Neutrophil (primary cell): ENCODE data around the gene ERC2.

ENCODE experiments used
- H3K27ac ChIP-seq: fragments of 200-600 bp; sonication (generic); 2 replicates; pipeline ENCODE4 v1.5.1; 2016; ENCODE audit warnings: mild to moderate bottlenecking, moderate library complexity
- H3K27me3 ChIP-seq: fragments of 200-600 bp; sonication (generic); 2 replicates; pipeline ENCODE4 v1.6.0; 2016; ENCODE audit warnings: mild to moderate bottlenecking
- H3K36me3 ChIP-seq: fragments of 200-600 bp; sonication (generic); 2 replicates; pipeline ENCODE4 v1.5.1; 2017
- H3K4me1 ChIP-seq, 2 experiments: fragments of 200-600 bp in 1 of 2; sonication (generic) in 1 of 2; 1 replicate in 1 of 2; 2 replicates in 1 of 2; pipeline versions ENCODE4 v1.5.1 to v1.6.1; 2013 to 2016; ENCODE audit warnings: low read depth in 1 of 2, low read length in 1 of 2, mild to moderate bottlenecking in 1 of 2, moderate library complexity in 1 of 2; ENCODE audit not compliant: control insufficient read depth in 1 of 2, insufficient read depth in 1 of 2
- H3K4me3 ChIP-seq, 2 experiments: fragments of 200-600 bp in 1 of 2; sonication (generic) in 1 of 2; 1 replicate in 1 of 2; 2 replicates in 1 of 2; pipeline ENCODE4 v1.5.1; 2013 to 2016; ENCODE audit warnings: low read depth in 1 of 2, low read length in 1 of 2, mild to moderate bottlenecking in 1 of 2, moderate library complexity in 1 of 2
- H3K9me3 ChIP-seq: fragments of 200-600 bp; sonication (generic); 2 replicates; pipeline ENCODE4 v1.5.1; 2016
- TF ChIP-seq, protein P1 (sequence below): fragments of 200-600 bp; sonication (generic); IDR thresholded peaks from 2 replicates; pipeline ENCODE4 v1.5.1; 2016; ENCODE audit warnings: antibody characterized with exemption

Gene ERC2

GRCh38 chr3:55487381-55488241, 980.7 kb downstream of the ERC2 start:
- H3K4me3 ChIP-seq = peak overlapping the region in 1 of 2 experiments; percentile 29
- peaks cover 6 to 14% of the 10 kb centered on the region in 2 experiments for H3K4me1 ChIP-seq
- H3K36me3 ChIP-seq = no peaks in the 10 kb centered on the region
- no peak overlapping the region for H3K27ac ChIP-seq
- H3K27me3 ChIP-seq = peaks cover 100% of the 10 kb centered on the region
- H3K9me3 ChIP-seq = no peaks in the 10 kb centered on the region
- TF ChIP-seq, protein P1, sequence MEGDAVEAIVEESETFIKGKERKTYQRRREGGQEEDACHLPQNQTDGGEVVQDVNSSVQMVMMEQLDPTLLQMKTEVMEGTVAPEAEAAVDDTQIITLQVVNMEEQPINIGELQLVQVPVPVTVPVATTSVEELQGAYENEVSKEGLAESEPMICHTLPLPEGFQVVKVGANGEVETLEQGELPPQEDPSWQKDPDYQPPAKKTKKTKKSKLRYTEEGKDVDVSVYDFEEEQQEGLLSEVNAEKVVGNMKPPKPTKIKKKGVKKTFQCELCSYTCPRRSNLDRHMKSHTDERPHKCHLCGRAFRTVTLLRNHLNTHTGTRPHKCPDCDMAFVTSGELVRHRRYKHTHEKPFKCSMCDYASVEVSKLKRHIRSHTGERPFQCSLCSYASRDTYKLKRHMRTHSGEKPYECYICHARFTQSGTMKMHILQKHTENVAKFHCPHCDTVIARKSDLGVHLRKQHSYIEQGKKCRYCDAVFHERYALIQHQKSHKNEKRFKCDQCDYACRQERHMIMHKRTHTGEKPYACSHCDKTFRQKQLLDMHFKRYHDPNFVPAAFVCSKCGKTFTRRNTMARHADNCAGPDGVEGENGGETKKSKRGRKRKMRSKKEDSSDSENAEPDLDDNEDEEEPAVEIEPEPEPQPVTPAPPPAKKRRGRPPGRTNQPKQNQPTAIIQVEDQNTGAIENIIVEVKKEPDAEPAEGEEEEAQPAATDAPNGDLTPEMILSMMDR = no peak

GRCh38 chr3:55486857-55487380, 981.3 kb downstream of the ERC2 start, which contains the start of gene WNT5A:
WNT5A (minus strand) TSS chr3:55487306; CDS start chr3:55486985, 321 bp downstream.
- TF ChIP-seq, protein P1 = no peak
- H3K4me3 ChIP-seq = peak within 1 kb of the TSS in 1 of 2 experiments; percentile 29
- H3K9me3 ChIP-seq = no peaks in the 10 kb centered on the region
- H3K27ac ChIP-seq = no peak within 1 kb of the TSS
- H3K4me1 ChIP-seq = peaks cover 6 to 14% of the 10 kb centered on the region in 2 experiments
- no peaks in the 10 kb centered on the region for H3K36me3 ChIP-seq
- H3K27me3 ChIP-seq = peaks cover 100% of the 10 kb centered on the region

DNA sequence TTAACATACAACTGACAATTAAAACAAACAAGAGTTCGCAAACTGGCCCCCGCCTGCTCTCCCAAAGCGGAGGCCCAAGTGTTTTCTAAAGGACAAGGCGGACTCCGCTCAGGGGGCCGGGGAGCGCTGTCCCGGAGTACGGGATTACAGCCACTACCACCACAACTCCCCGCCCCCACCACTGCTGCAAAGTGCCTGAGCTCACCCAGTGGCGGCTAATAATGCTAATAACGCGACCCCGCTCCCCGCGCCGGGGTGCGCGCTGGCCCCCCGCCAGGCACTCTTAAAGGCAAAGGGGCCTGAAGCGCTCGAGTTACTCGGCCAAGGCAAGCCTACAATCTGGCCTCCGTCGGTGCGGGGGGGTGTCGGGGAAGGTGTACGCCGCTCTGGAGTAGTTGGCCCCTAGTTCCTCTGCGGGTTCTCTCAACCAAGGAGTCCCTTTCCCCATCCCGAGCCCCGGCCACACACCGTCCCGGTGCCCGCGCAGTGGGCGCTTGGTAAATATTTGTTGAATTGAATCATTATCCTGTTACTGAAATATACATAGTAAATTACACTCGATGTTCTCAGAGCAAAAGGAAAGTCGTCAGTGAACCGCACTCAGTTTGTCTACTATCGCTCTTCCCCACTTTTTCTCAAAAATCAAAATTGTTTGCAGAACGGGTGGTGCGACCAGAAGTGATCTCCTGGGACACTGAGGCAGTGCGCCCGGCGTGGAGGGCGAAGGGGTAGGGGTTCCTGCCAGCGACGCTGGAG, 982.0 kb downstream of the ERC2 start:
- peaks cover 100% of the 10 kb centered on the region for H3K27me3 ChIP-seq
- no peak overlapping the region for H3K27ac ChIP-seq

DNA sequence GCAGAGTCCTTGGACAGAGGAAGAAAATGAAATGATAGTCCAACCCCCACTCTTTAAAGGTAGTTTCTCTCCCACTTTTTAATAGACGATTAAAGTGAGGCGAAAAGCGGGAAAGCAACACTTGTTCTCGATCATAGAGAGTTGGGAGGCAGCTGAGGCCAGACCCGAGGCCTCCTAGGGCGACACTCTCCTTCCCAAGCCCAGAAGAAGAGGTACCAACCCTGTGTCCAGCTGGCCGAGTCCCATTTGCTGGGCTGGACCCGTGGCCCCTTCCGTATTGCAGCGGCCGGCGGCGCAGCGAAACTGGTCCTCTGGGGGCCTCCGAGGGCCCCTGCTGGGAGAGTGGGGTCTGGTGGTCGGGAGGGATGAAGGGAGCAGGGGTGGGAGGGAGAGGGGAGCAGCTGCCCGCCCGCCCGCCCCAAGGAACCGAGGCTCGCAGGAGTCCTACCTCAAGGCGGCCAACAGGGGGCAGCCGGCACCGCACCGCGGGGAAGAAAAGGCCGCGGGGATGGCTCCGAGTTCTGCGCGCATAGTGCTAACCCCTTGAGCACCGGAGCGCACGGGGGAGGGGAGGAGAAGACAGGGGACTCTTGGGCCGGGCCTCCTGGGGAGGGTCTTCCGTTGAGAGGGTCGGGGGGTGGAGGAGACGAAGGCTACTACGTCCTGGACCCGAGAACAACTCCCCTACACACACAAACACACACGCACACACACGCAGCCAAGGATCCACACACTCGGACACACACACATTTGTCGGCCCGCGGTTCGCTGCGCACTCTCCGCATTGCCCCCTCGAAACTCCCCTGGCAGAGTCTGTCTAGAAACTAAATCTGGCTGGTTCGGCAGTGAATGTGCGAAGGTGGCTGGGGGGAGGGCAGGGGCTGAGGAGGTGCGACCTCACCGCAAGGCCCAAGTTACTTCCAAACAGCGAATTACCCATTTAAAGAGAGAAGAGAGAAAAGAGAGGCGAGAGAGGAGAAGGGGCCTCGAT, 983.2 kb downstream of the ERC2 start:
- peaks cover 100% of the 10 kb centered on the region for H3K27me3 ChIP-seq
- H3K27ac ChIP-seq = no peak overlapping the region
- H3K36me3 ChIP-seq = no peaks in the 10 kb centered on the region
- H3K9me3 ChIP-seq = no peaks in the 10 kb centered on the region
- no peak overlapping the region for H3K4me3 ChIP-seq
- peaks cover 6 to 14% of the 10 kb centered on the region in 2 experiments for H3K4me1 ChIP-seq
- TF ChIP-seq, protein P1 = no peak

More for the DNA sequence above, 982.0 kb downstream of the ERC2 start:
- Histone ChIP-seq H3K4me3 (no peak overlapping the region), H3K36me3 (no peaks in the 10 kb centered on the region), H3K9me3 (no peaks in the 10 kb centered on the region), H3K4me1 (peaks cover 6 to 14% of the 10 kb centered on the region in 2 experiments)
- TF ChIP-seq, protein P1 = no peak
